ENCODE results near the gene SLC30A1.
"Not testable (repeated sequence)": the region's sequence is repeated elsewhere in the genome, so short reads cannot be mapped to it uniquely, and the experiment has no call there.

Gene SLC30A1, protein sequence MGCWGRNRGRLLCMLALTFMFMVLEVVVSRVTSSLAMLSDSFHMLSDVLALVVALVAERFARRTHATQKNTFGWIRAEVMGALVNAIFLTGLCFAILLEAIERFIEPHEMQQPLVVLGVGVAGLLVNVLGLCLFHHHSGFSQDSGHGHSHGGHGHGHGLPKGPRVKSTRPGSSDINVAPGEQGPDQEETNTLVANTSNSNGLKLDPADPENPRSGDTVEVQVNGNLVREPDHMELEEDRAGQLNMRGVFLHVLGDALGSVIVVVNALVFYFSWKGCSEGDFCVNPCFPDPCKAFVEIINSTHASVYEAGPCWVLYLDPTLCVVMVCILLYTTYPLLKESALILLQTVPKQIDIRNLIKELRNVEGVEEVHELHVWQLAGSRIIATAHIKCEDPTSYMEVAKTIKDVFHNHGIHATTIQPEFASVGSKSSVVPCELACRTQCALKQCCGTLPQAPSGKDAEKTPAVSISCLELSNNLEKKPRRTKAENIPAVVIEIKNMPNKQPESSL

DNA sequence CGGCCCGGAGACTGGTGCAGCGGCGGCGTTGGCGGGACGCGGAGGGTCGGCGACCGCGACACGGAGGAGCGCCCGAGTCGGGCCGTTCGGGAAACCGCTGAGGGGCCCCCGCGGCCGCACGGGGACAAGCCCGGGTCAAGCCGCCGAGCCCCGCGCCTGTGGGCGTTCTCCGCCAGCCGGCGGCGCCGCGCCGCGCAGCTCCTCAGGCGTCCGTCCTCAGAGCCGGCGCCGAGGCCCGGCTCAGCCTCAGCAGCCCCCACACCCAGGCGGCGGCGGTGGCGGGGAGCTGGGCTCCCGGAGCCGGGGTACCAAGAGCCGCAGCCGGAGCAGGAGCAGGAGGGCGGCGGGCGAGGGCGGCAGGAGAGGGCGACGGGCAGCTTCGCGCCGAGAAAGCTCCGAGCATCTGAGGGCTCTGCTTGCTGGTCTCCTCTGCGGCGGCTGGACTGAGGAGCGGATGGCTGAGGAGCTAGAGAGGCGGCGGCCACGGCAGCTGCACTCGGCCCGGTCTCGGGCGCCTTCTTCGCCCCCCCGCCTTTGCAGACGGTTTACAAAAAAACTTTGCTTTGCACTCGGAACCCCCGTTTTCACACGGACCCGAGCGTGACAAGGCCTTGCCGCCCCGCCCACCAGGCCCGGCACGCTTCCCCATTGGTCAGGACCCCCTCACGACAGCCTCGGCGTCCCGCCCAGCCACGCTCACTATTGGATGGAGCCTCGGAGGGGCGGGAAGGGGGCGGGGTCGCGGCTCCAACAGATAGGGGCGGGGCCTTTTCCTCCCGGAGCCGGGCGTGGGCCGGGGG lies at the start of gene SLC30A1:
SLC30A1 (minus strand) TSS at position 522 of the 800 bp plus-strand sequence. CDS start 549 bp downstream, outside the sequence.
- peak; percentile 100 for DNase-seq

DNA sequence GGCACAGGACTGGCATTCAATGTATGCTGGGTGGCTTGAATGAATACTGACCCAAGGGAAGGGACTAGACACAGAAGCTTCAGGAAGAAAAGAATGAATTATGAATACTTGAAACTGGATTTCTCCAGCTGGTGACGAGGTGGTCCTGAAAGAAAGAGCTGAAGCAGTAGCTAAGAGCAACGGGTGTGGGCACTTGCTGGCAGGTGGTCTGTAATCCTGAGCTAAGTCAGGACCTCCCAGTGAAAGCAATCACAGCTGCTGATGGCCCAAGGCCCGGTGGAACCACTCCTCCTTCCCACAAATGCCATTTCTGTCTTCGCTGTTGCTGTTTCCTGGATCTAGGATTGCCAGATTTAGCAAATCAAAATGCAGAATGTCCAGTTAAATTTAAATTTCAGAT lies 49.5 kb upstream of the SLC30A1 start:
- no peak for DNase-seq

DNA sequence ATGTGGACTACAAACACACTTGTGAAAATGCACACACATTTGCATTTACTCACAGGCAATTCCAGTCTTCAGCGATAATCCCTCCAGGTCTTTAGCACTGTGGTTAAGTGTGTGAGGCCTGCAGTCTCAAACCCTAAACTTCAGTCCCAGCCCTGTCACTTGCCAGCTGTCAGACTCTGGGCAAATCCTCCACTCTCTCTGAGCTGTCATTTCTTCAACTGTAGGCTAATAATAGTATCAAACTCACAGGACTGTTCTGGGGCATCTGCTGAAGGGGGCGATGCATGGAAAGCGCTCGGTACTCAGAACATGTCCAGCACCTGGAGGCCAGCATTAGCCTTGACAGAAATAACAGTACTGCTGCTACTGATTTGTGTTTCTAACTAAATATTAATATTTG lies 48.3 kb upstream of the SLC30A1 start:
- DNase-seq = no peak

DNA sequence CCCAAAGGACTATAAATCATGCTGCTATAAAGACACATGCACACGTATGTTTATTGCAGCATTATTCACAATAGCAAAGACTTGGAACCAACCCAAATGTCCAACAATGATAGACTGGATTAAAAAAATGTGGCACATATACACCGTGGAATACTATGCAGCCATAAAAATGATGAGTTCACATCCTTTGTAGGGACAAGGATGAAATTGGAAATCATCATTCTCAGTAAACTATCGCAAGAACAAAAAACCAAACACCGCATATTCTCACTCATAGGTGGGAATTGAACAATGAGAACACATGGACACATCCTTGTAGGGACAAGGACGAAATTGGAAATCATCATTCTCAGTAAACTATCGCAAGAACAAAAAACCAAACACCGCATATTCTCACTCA lies 46.9 kb upstream of the SLC30A1 start:
- not testable (repeated sequence) for DNase-seq

DNA sequence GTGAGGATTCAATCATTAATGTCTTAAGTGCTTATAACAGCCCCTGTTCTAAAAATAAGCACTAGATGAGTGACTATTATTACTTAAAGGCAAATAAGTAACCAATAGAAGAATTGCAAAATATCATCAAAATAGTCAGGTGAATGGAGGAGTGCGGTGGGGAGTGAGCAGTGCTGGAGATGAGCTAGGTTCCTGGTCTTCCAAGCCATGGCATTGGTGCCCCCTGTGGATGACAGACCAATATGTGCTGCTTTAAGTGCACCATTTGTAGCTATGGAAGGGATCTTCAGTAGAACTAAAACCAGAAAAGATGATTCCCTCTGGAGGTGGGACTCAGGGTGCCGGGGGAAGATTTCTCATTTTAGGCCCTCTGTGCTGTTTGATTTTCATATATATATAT lies 46.1 kb upstream of the SLC30A1 start:
- DNase-seq = no peak

DNA sequence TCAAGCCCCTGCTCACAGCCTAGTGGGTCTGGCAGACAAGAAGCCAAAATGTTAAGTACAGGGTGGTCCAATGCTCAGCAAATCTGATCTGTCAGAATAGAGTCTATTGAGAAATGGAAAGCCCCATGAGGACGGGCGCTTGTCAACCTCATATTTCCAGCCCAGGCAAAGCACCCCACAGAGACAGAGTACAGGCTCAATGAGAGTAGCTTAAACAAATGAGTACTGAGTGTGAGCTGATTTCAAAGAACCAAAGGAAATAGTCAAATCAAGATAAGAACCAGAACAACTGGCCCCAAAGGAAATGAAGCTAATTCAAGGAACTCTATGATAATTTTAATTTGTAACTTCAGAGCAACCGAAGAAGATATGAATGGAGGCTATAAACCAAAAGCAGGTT lies 44.6 kb upstream of the SLC30A1 start:
- DNase-seq = no peak

DNA sequence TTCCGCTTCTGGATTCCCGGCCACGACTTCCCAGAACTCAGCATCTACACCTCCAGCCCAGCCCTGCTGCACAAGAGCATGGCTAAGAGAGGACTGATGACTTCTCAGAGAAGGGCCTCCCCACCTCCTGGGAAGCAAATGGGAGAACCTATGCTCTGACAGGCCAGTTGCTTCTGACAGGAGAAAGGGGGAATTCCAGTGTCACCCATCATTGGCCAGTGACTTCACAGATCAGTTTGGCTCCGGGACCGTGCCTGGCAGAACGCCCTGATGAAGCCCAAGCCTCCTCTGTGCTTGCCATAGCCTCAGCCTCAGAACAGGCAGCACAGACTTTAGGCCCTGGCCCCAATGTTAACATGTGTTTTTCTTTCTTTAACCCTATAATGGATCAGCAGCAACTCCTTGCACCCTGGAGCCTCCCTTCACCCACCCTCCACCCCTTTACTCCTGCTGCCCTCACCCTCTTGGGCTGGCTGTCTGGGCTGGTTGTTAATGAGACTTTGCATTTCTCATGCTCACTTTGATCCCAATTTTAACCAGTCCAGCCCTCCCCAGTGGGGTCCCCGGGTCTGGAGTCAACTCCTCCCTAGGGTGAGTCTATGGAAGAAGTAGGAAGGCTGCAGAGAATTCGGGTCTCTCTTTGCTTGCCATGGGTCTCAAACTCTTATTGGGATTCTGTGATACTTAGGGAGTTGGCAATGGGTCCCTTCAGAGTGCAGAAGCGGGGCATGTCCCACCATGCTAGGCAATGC lies 42.7 kb upstream of the SLC30A1 start:
- DNase-seq = no peak

DNA sequence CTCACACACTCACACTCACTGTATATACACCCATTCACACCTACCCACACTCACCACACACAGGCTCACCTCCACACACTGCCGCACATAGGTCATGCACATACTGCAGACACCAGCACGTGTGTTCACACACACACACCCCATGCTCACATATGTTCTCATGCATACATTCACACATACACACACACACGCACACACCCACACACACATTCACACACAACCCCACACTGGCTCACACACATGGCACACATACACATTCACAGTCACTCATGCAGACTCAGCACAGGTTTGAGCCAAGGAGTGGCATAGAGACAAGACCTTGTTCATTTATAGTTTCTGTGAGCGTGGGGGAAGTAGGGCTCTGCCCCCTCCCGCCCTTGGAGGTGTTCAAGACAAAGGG lies 41.1 kb upstream of the SLC30A1 start:
- no peak for DNase-seq

DNA sequence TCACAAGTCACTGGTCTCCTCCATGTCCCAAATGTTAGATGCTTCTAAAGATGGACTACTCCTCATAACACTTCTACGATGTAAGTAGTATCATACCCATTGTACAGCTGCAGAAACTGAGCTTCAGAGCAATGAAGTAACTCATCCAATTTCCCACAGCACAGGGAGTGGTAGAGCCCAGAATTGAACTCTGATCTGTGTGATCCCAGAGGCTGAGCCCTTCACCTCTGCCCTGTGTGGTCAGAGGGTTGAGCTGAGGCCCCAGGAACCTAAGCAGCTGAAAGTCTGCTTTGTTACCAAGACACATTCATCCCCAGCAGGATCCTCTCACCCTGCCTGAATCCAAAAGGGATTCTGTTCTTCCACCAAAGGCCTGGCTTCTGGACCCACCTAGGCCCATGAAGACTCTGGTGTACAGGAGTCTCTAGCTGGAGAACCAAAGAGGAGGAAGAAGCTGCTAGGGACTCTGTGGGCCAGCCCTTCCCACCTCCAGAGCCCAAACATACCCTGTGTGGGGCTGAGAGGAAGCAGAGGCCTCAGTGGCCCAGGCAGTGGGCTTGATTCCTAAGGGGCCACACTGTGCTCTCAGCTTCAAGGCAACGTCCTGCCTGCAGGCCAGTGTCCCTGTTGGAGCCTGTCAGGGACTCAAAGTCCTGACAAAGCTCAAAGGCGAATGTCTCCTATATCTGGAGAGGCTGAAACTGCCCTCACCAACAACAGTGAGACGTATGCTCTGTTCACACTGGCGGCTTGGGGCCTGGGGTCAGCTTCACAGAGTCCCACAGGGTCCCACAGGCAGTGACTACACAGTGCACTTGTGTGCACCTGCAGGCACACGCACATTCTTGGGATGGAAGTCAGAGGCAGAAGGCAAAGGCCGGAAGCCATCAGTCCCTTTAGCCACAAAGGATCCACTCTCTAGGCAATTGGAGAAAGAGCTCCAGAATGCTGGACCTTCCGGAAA lies 40.4 kb upstream of the SLC30A1 start:
- DNase-seq = no peak

DNA sequence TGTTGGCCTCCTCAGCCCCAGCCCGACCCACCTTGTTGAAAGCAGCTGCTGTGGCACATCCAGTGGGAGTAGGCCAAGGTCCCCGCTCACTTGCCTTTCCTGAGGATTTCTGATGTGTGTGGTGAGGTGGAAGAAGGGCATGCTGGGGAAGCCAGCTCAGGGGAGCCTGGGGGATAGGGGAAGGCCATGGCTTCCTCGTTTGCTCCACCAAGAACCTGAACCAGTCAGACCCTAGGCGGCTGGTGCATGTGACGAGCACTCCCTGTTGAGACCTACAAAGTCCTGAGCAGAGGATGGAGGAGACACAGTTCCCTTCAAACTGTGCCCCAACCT lies 38.0 kb upstream of the SLC30A1 start:
- no peak for DNase-seq

DNA sequence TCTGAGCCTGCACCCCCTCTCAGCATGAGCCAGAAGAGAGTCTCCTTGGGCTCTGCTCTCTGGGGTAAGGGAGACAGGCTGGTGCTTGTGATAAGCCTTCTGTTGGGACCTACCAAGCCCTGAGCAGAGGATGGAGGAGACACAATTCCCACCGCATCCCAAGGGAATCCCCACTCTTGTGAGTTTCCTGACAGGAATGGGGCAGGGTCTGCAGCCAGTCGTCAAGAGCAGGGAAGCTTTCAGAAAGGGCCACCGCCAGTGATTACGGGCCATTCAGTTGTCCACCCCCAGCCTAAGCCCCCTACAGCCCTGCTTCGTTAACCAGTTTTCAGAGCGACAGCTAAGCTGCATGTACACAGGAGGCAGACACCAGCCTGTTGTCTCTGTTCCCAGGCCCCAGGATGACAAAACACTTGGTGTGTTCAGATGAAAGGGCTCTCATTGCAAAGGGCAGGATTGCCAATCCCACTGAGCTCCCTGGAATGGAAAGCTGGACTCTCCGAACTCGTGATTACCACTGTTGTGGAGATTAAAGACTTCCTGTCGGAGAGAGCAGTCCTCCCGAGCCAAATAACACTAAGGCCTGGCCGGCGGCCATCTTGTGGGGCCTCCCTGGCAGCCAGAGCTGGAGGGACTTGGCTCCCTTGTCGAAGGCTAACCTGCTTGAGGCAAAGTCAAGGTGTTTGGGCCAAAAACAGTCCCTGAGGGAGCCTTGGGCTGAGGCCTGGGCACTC lies 37.4 kb upstream of the SLC30A1 start:
- no peak for DNase-seq

DNA sequence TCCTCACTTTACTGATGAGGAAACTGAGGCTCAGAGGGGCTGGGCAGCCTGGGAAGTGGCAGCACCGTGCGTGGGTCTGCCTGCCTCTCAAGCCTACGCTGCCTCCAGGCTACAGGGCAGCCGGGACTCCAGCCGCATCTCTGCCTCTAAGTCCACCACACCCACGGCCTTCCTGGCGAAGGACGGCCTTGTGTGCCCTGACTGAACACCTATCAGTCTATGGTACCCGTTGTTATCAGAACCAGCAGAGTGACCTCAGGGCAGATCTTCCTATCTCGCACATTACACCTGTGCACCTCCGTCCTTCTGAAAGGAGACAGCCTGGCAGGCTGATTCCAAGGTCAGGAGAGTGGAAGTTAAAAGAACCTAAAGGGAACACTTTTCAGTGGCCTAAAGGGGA lies 35.7 kb upstream of the SLC30A1 start:
- no peak for DNase-seq

DNA sequence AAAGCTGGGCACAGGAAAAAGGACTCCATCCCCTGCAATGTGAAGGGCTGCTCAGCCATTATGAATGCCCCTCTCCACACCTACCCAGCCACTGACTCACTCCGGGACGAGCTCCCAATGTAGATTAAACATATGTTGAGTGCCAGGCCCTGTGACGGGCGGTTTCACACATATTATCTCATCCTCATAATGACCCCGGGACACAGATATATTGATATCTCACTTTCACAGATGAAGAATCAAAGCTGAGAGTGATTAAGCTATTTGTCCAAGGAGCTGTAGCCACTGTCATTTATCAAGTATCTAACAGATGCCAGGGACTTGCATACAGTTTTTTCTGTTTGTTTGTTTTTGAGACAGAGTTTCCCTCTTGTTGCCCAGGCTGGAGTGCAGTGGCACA lies 35.0 kb upstream of the SLC30A1 start:
- DNase-seq = no peak

DNA sequence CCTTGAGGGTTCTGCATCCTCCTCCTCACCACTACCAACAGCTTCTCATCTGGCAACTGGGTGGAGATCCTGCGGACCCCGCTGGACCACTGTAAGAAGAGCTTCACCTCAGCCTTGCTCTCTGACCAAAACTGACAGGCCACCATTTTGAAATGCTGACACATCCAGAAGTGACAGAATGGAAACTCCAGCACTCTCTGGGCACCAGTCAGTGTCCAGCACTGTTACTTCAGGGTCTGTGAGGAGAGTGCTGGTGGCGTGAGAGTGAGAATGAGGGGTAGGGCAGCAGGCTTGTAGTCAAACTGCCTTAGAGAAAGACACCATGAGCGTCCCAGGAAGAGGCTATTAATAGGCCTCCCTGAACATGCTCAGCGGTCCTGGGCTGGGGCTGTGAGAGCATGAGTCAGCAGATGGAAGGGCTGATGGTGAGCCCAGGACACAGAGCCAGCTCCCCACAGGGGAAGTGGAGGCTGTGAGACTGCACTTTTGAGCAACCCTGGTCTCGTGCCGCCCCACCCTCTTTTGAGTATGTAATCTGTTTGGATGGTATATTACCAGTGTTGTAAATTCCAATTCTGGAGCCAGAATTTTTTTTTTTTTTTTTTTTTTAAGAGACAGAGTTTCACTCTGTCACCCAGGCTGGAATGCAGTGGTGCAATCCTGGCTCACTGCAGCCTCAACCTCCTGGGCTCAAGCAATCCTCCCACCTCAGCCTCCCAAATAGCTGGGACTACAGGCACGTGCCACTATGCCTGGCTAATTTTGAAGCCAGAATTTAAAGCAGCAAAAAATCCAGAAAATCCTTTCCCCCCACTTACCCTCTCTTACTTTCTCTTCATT lies 34.4 kb upstream of the SLC30A1 start:
- DNase-seq = no peak

DNA sequence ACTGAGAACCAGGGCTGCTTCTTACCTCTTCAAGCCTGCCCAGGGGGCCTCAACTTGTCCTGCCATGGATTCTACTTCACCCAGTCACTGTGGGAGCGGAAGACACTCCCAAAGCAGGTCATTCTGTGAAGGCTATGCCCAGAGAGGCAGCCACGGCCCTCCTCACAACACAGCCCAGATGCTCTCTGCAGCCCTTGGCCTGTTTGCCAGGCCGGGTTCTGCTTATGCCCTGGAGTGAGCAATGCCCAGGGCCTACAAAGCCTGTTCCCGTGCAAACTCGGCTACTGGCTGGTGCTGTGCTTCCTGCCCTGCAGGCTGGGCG lies 33.8 kb upstream of the SLC30A1 start:
- DNase-seq = no peak

DNA sequence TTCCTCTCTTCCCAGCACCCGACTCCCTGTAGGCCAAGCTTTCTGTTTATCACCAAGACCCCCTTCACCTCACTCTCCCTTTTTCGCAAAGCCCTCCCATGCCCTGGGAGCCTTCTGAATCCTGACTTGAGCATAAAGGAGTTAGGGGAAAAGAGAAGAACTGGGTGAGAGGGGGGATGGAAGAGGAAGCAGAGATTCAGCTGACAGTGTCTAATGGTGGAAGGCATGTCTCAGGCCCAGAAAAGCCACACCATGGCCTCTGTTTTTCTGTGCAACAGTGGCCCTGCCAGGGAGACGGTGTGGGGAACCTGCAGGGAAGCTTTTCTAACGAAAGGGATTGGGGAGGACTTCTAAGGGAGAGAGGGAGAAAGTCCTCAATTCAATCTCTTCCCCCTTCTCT lies 32.9 kb upstream of the SLC30A1 start:
- DNase-seq = no peak

DNA sequence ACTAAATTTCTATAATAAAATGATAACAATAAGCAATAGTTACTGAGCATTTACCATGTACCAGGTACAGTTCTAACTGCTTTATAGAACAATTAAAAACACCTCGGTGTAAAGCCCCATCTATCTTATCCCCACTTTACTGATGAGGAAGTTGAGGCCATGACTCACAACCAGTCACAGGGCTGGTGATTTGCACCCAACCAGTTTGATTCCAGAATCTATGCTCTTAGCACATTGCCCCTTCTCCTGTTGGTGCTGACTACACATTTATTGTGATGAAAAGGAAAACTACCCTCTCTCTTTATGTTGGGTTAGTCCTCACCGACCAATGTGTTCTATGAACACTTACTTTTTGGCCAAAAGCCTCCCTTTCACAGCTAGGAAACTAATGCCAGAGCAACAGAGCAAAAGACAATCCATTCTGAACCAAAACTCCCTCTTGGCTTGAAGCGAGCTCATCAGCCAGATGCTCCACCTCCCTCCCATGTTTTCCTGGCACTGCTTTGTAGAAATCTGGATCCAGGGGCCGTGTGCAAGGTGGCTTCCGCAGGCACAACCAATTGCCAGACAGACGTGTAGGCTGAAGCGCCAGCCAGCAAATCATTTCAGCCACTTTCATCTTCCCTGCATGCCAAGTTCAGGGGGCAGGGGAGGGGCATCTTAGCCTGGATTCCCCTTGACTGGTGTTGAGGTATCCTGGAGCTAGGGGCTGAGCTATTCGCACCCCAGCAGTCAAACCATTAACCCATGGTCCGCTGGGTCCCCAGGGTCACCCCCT lies 32.0 kb upstream of the SLC30A1 start:
- DNase-seq = no peak

DNA sequence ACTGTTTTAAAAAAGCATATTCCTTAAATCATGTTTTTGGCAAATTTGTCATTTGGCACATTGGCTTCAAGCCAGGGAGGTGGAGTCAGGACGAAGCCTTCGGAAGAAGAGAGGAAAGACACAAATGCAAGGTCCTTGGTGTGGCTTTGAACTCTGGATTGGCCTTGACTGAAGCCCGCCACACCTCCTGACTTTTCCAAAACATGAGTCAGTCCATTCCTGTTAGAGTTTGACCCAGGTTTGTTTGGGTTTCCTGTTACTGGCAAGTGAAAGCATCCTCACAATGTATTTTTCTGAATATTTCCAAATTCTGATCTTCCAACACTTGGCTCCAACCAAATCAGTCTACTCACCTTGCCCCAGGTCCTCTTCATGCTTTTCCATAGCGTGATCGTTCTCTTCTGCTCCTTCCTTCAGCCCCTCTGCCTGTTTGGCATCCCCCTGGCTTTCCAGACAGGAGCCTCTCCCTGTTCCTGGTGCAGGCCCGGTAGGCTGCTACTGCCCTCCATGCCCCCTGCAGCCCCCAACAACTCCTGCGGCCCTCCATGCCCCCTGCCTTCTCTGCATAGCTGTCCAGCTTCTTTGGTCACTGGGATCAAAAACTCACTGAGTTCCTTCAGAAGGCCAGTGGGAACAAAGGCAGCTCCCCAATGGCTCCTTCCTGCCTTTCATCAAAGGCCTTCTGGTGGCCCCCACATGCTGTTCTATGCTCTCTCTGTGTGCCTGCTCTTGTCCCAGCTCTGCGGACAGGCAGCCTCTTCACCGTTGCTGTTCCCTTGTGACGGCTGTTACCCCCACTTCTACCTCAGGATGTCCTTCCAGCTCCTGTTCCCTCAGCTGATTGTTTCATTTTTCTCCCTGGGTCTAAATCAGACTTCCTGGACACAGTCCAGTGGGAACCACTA lies 30.4 kb upstream of the SLC30A1 start:
- DNase-seq = no peak
